ENCODE measurements around the gene TMEM135.

The TMEM135 gene

DNA sequence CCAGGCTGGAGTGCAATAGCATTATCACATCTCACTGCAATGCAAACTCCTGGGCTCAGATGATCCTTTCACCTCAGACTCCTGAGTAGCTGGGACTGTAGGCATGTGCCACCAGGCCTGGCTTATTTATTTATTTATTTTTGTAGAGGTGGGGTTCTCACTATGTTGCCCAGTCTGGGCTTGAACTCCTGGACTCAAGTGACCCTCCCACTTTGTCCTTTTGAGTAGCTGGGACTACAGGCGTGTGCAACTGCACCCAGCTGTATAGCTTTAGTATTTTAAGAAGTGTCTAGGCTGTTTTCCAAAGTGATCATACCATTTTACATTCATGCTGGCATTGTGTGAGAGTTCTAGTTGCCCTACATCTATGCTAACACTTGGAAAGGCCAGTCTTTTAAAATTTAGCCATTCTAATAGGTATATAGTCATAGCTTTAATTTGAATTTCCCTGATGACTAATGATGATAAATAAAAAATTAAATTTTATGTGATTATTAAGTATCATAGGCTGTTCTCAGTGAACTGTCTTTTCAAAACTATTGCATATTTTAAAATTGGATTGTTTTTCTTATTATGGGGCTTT is 96.9 kb downstream of the TMEM135 start:
- TF ChIP-seq FOXP2 (optimal IDR thresholded peaks at IDR 0.05; ENCODE audit: borderline replicate concordance, extremely low read depth, extremely low read length, insufficient read depth) (no peak), SIN3A (IDR thresholded peaks at IDR 0.05; ENCODE audit: borderline replicate concordance, insufficient read depth, low read length) (no peak), POLR2AphosphoS5 (IDR thresholded peaks at IDR 0.05; ENCODE audit: low read depth, low read length) (no peak), TAF1 (IDR thresholded peaks at IDR 0.05; ENCODE audit: borderline replicate concordance, insufficient read depth, low read length) (no peak)
- TF ChIP-seq, protein P1, sequence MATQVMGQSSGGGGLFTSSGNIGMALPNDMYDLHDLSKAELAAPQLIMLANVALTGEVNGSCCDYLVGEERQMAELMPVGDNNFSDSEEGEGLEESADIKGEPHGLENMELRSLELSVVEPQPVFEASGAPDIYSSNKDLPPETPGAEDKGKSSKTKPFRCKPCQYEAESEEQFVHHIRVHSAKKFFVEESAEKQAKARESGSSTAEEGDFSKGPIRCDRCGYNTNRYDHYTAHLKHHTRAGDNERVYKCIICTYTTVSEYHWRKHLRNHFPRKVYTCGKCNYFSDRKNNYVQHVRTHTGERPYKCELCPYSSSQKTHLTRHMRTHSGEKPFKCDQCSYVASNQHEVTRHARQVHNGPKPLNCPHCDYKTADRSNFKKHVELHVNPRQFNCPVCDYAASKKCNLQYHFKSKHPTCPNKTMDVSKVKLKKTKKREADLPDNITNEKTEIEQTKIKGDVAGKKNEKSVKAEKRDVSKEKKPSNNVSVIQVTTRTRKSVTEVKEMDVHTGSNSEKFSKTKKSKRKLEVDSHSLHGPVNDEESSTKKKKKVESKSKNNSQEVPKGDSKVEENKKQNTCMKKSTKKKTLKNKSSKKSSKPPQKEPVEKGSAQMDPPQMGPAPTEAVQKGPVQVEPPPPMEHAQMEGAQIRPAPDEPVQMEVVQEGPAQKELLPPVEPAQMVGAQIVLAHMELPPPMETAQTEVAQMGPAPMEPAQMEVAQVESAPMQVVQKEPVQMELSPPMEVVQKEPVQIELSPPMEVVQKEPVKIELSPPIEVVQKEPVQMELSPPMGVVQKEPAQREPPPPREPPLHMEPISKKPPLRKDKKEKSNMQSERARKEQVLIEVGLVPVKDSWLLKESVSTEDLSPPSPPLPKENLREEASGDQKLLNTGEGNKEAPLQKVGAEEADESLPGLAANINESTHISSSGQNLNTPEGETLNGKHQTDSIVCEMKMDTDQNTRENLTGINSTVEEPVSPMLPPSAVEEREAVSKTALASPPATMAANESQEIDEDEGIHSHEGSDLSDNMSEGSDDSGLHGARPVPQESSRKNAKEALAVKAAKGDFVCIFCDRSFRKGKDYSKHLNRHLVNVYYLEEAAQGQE (IDR thresholded peaks at IDR 0.05; ENCODE audit: insufficient read depth in 1 of 2, low read depth in 2 of 2, low read length in 2 of 2): no peak

DNA sequence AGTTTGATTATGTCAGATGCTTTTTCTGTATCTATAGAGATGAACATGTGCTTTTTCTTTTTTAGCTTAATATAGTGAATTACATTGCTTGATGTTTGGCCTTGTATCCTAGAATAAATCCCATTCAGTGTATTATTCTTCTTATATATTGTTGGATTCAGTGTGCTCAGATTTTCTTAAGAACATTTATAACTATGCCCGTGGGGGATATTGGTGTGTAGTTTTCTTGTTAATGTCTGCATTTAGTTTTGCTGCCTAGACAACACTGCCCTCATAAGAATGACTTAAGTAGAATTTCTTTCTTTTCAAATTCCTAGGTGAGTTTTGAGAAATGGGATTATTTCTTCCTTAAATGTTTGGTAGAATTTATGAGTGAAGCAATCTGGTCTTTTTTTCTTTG is 98.5 kb downstream of the TMEM135 start:
- no peak for TF ChIP-seq SIN3A (IDR thresholded peaks at IDR 0.05; ENCODE audit: borderline replicate concordance, insufficient read depth, low read length)
- no peak for TF ChIP-seq TAF1 (IDR thresholded peaks at IDR 0.05; ENCODE audit: borderline replicate concordance, insufficient read depth, low read length)
- TF ChIP-seq FOXP2 (optimal IDR thresholded peaks at IDR 0.05; ENCODE audit: borderline replicate concordance, extremely low read depth, extremely low read length, insufficient read depth): no peak
- no peak for TF ChIP-seq POLR2AphosphoS5 (IDR thresholded peaks at IDR 0.05; ENCODE audit: low read depth, low read length)
- TF ChIP-seq, protein P1 (IDR thresholded peaks at IDR 0.05; ENCODE audit: insufficient read depth in 1 of 2, low read depth in 2 of 2, low read length in 2 of 2): no peak

DNA sequence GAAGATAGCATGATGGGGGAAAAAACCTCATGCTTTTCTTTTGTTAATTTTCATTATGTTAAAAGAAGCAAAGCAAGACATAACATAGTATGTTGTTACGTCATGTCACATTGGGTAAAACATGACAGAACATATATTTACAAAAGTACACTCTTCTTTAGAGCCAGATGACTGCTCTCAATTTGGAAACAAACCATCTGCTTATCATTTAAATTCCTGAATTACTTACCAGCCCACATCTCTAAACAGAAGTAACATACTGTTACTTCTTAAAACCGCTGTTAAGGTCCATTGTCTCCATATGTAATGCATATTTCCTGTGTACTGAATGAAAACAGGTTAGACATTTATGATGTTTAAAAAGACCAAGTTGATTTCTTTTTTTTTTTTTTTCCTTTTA is 100.0 kb downstream of the TMEM135 start:
- TF ChIP-seq SIN3A (IDR thresholded peaks at IDR 0.05; ENCODE audit: borderline replicate concordance, insufficient read depth, low read length) (no peak), TAF1 (IDR thresholded peaks at IDR 0.05; ENCODE audit: borderline replicate concordance, insufficient read depth, low read length) (no peak), FOXP2 (optimal IDR thresholded peaks at IDR 0.05; ENCODE audit: borderline replicate concordance, extremely low read depth, extremely low read length, insufficient read depth) (no peak), POLR2AphosphoS5 (IDR thresholded peaks at IDR 0.05; ENCODE audit: low read depth, low read length) (no peak)
- TF ChIP-seq, protein P1 (IDR thresholded peaks at IDR 0.05; ENCODE audit: insufficient read depth in 1 of 2, low read depth in 2 of 2, low read length in 2 of 2): no peak

DNA sequence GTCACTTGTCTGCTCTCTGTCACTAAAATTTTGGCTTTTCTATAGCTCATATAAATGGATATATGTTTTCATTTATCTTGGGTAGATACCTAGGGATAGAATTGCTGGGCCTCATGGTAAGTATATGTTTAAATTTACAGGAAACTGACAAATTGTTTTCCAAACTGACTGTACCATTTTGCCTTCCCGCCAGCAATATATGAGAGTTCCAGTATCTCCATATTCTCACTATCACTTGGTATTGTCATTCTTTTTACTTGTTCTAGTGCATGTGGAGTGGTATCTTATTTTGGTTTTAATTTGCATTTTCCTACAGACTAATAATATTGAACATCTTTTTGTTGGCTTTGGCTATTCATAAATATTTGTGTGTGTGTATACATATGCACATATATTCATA is 101.7 kb downstream of the TMEM135 start:
- TF ChIP-seq SIN3A (IDR thresholded peaks at IDR 0.05; ENCODE audit: borderline replicate concordance, insufficient read depth, low read length) (no peak), FOXP2 (optimal IDR thresholded peaks at IDR 0.05; ENCODE audit: borderline replicate concordance, extremely low read depth, extremely low read length, insufficient read depth) (no peak), POLR2AphosphoS5 (IDR thresholded peaks at IDR 0.05; ENCODE audit: low read depth, low read length) (no peak), TAF1 (IDR thresholded peaks at IDR 0.05; ENCODE audit: borderline replicate concordance, insufficient read depth, low read length) (no peak)
- TF ChIP-seq, protein P1 (IDR thresholded peaks at IDR 0.05; ENCODE audit: insufficient read depth in 1 of 2, low read depth in 2 of 2, low read length in 2 of 2): no peak

All from PFSK-1 (cell line).